ENCODE results near the gene TMEM120B.

The TMEM120B gene

GRCh38 chr12:121795034-121795968, 82.7 kb downstream of the TMEM120B start:
- no peak overlapping the region for H3K4me3 ChIP-seq (replicated peaks in 1 of 2; ENCODE audit: low read depth in 2 of 2, low read length in 2 of 2)
- TF ChIP-seq CTCF (IDR thresholded peaks at IDR 0.05; ENCODE audit: low read depth, low read length), result peak; percentile 96
- peak; percentile 89 to 92 for DNase-seq (ENCODE audit: low read depth in 2 of 2)

- peak; percentile 31 for TF ChIP-seq CTCF (IDR thresholded peaks at IDR 0.05; ENCODE audit: low read depth, low read length)
- DNase-seq (ENCODE audit: low read depth in 2 of 2), result peak; percentile 90
- peak overlapping the region in 1 of 2 donors; percentile 69 for H3K4me3 ChIP-seq (replicated peaks in 1 of 2; ENCODE audit: low read depth in 2 of 2, low read length in 2 of 2)
Measured at GRCh38 chr12:121796855-121797751, 84.6 kb downstream of the TMEM120B start.

- H3K4me3 ChIP-seq (replicated peaks in 1 of 2; ENCODE audit: low read depth in 2 of 2, low read length in 2 of 2), result peak overlapping the region; percentile 17 to 69
- no peak for TF ChIP-seq CTCF (IDR thresholded peaks at IDR 0.05; ENCODE audit: low read depth, low read length)
- peak in 1 of 2 donors; percentile 48 for DNase-seq (ENCODE audit: low read depth in 2 of 2)
Measured at GRCh38 chr12:121797937-121798786, 85.6 kb downstream of the TMEM120B start.

GRCh38 chr12:121798787-121799155, 86.2 kb downstream of the TMEM120B start:
- DNase-seq (ENCODE audit: low read depth in 2 of 2), result no peak
- no peak for TF ChIP-seq CTCF (IDR thresholded peaks at IDR 0.05; ENCODE audit: low read depth, low read length)
- H3K4me3 ChIP-seq (replicated peaks in 1 of 2; ENCODE audit: low read depth in 2 of 2, low read length in 2 of 2), result peak overlapping the region; percentile 17 to 69

- peak; percentile 82 to 83 for DNase-seq (ENCODE audit: low read depth in 2 of 2)
Measured at GRCh38 chr12:121799156-121799841, 86.7 kb downstream of the TMEM120B start.

More at GRCh38 chr12:121799156-121799841, 86.7 kb downstream of the TMEM120B start:
- peak; percentile 7 for TF ChIP-seq CTCF (IDR thresholded peaks at IDR 0.05; ENCODE audit: low read depth, low read length)
- H3K4me3 ChIP-seq (replicated peaks in 1 of 2; ENCODE audit: low read depth in 2 of 2, low read length in 2 of 2), result peak overlapping the region; percentile 47 to 69
